ENCODE measurements around the gene FAT1.

DNA sequence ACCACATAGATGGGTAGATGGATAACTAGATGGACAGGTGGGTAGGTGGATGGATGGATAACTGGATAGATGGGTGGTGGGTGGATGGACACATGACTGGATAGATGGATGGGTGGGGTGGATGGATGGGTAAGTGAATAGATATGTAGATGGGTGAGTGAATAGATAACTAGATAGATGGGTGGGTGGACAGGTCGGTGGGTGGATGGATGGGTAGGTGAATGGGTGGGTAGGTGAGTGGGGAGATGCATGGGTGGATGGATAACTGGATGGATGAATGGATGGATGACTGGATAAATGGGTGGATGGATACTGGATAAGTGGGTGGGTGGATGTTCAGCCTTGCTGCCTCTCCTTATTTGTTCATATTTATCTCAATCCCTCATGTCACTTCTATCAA is 116.2 kb downstream of the FAT1 start:
- TF ChIP-seq TARDBP (IDR thresholded peaks at IDR 0.05) = no peak
- no peak for TF ChIP-seq SP1 (IDR thresholded peaks at IDR 0.05)
- TF ChIP-seq FOXM1 (IDR thresholded peaks at IDR 0.05; ENCODE audit: borderline replicate concordance) = no peak
